ENCODE results near the gene GCM1.

The GCM1 gene, protein sequence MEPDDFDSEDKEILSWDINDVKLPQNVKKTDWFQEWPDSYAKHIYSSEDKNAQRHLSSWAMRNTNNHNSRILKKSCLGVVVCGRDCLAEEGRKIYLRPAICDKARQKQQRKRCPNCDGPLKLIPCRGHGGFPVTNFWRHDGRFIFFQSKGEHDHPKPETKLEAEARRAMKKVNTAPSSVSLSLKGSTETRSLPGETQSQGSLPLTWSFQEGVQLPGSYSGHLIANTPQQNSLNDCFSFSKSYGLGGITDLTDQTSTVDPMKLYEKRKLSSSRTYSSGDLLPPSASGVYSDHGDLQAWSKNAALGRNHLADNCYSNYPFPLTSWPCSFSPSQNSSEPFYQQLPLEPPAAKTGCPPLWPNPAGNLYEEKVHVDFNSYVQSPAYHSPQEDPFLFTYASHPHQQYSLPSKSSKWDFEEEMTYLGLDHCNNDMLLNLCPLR

DNA sequence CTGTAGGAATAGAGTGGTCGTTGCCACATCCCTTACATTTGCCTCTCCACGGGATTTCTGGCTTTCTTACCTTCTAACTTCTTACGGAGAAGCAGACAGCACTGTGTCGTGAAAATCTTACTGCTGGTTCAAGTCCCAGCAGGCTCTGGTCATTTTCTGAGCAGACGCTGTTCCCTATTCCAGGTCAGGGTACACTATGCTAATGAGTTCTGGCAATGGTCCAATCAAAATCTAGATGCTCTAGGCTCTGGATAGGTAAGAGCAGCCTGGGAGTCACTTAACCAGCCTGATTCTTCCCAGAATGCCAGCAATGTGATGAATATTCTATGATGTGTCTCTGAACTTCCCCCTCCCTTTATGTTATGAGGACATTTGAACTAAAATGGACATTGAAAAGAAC is at the start of gene GCM1:
Gene GCM1, minus strand, starts transcription at position 158 of the 400 bp plus-strand sequence. CDS start 3,209 bp downstream, outside the sequence.
- Histone ChIP-seq H3K79me2 (ENCODE audit: insufficient read depth, low read length) (no peaks in the 10 kb centered on the region), H3K27me3 (ENCODE audit: insufficient read depth, low read length, poor library complexity) (no peaks in the 10 kb centered on the region), H3K9ac (ENCODE audit: low read depth, low read length) (no peak within 1 kb of the TSS), H3K27ac (ENCODE audit: low read length) (no peak within 1 kb of the TSS), H2AFZ (ENCODE audit: low read depth, low read length) (no peak within 1 kb of the TSS), H3K4me3 (ENCODE audit: low read depth in 1 of 2, low read length in 2 of 2) (no peak within 1 kb of the TSS), H3K9me3 (ENCODE audit: insufficient read depth, low read length, severe bottlenecking) (no peaks in the 10 kb centered on the region), H3K4me2 (ENCODE audit: insufficient read depth, low read length) (no peak within 1 kb of the TSS), H3K4me1 (ENCODE audit: insufficient read depth, low read length) (no peaks in the 10 kb centered on the region), H4K20me1 (ENCODE audit: insufficient read depth, low read length) (no peaks in the 10 kb centered on the region), H3K36me3 (ENCODE audit: insufficient read depth, low read length) (no peaks in the 10 kb centered on the region)
- no peak for TF ChIP-seq EZH2 (IDR thresholded peaks at IDR 0.05; ENCODE audit: borderline replicate concordance, low read depth, low read length, severe bottlenecking)
- TF ChIP-seq, protein P1, sequence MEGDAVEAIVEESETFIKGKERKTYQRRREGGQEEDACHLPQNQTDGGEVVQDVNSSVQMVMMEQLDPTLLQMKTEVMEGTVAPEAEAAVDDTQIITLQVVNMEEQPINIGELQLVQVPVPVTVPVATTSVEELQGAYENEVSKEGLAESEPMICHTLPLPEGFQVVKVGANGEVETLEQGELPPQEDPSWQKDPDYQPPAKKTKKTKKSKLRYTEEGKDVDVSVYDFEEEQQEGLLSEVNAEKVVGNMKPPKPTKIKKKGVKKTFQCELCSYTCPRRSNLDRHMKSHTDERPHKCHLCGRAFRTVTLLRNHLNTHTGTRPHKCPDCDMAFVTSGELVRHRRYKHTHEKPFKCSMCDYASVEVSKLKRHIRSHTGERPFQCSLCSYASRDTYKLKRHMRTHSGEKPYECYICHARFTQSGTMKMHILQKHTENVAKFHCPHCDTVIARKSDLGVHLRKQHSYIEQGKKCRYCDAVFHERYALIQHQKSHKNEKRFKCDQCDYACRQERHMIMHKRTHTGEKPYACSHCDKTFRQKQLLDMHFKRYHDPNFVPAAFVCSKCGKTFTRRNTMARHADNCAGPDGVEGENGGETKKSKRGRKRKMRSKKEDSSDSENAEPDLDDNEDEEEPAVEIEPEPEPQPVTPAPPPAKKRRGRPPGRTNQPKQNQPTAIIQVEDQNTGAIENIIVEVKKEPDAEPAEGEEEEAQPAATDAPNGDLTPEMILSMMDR (IDR thresholded peaks at IDR 0.05; ENCODE audit: borderline replicate concordance, extremely low read depth, low read length, poor library complexity, severe bottlenecking): no peak
- ATAC-seq (ENCODE audit: insufficient read depth, low read depth): no peak
- DNase-seq: no peak

DNA sequence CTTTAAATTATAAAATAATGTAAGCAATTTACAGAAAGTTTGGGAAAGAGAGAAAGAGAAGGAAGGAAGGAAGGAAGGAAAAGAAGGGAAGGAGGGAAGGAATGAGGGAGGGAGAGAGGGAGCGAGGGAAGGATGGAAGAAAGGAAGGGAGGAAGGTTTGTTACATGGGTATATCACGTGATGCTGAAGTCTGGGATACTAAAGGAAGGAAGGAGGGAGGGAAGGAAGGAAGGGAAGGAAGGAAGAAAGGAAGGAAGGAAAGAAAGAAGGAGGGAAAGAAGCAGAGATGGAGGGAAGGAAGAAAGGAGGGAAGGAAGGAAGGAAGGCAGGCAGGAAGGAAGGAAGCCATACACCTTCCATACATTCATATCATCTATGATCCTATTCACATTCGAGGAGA is 48.9 kb upstream of the GCM1 start:
- no peak overlapping the region for H3K4me2 ChIP-seq (ENCODE audit: insufficient read depth, low read length)
- H3K27me3 ChIP-seq (ENCODE audit: insufficient read depth, low read length, poor library complexity): no peaks in the 10 kb centered on the region
- no peak overlapping the region for H3K4me3 ChIP-seq (ENCODE audit: low read depth in 1 of 2, low read length in 2 of 2)
- TF ChIP-seq EZH2 (IDR thresholded peaks at IDR 0.05; ENCODE audit: borderline replicate concordance, low read depth, low read length, severe bottlenecking): no peak
- no peaks in the 10 kb centered on the region for H3K9me3 ChIP-seq (ENCODE audit: insufficient read depth, low read length, severe bottlenecking)
- DNase-seq: no peak
- no peaks in the 10 kb centered on the region for H3K36me3 ChIP-seq (ENCODE audit: insufficient read depth, low read length)
- H3K9ac ChIP-seq (ENCODE audit: low read depth, low read length): no peak overlapping the region
- H4K20me1 ChIP-seq (ENCODE audit: insufficient read depth, low read length): no peaks in the 10 kb centered on the region
- H2AFZ ChIP-seq (ENCODE audit: low read depth, low read length): no peak overlapping the region
- no peaks in the 10 kb centered on the region for H3K79me2 ChIP-seq (ENCODE audit: insufficient read depth, low read length)
- no peaks in the 10 kb centered on the region for H3K4me1 ChIP-seq (ENCODE audit: insufficient read depth, low read length)
- H3K27ac ChIP-seq (ENCODE audit: low read length): no peak overlapping the region
- ATAC-seq (ENCODE audit: insufficient read depth, low read depth): no peak

DNA sequence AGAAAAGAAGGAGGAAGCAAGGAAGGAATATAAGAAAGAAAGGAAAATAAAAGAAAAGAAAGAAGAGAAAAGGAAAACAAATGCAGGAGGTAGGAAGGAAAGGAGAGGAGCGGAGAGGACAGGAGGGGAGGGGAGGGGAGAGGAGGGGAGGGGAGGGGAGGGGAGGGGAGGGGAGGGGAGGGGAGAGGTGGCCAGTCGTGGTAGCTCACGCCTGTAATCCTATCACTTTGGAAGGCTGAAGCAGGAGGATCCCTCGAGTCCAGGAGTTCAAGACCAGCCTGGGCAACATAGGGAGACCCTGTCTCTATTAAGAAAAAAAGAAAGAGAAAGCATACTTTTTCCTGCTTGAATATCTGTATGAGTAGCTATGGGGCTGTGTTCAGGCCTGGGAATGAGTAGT is 46.4 kb upstream of the GCM1 start:
- no peak overlapping the region for H3K9ac ChIP-seq (ENCODE audit: low read depth, low read length)
- H3K9me3 ChIP-seq (ENCODE audit: insufficient read depth, low read length, severe bottlenecking): no peaks in the 10 kb centered on the region
- H2AFZ ChIP-seq (ENCODE audit: low read depth, low read length): no peak overlapping the region
- no peaks in the 10 kb centered on the region for H3K27me3 ChIP-seq (ENCODE audit: insufficient read depth, low read length, poor library complexity)
- ATAC-seq (ENCODE audit: insufficient read depth, low read depth): no peak
- H3K27ac ChIP-seq (ENCODE audit: low read length): no peak overlapping the region
- TF ChIP-seq, protein P1 (IDR thresholded peaks at IDR 0.05; ENCODE audit: borderline replicate concordance, extremely low read depth, low read length, poor library complexity, severe bottlenecking): no peak
- no peak for TF ChIP-seq EZH2 (IDR thresholded peaks at IDR 0.05; ENCODE audit: borderline replicate concordance, low read depth, low read length, severe bottlenecking)
- no peaks in the 10 kb centered on the region for H4K20me1 ChIP-seq (ENCODE audit: insufficient read depth, low read length)
- H3K36me3 ChIP-seq (ENCODE audit: insufficient read depth, low read length): no peaks in the 10 kb centered on the region
- peaks cover 2% of the 10 kb centered on the region; the same call in 1 of the 2 replicates for H3K4me1 ChIP-seq (ENCODE audit: insufficient read depth, low read length)
- no peak overlapping the region for H3K4me2 ChIP-seq (ENCODE audit: insufficient read depth, low read length)
- DNase-seq: no peak
- H3K79me2 ChIP-seq (ENCODE audit: insufficient read depth, low read length): no peaks in the 10 kb centered on the region
- H3K4me3 ChIP-seq (ENCODE audit: low read depth in 1 of 2, low read length in 2 of 2): no peak overlapping the region

DNA sequence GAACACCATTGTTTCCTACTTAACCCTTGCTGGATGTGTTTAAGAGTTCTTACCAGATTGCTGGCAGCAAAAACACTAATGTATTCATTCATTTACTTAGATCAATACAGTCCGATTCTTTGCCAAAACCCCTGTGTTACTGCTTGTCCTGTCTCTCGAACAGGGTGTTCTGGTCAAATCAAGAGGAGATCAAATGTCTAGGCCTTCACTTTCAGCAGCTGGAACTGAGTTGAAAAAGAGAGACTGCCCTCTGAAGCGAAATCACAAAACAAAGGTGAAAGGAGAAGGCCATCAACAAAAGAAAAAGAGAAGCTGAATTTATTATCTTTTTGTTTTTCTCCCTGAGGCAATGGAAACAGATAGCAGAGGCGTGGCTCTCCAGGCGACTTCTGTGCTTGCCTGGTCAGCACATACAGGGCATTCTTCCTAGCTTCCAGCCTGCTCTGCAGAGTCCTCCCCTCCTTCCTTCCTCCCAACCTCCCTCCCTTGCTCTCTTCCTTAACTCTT is 44.1 kb upstream of the GCM1 start:
- Histone ChIP-seq H3K27me3 (ENCODE audit: insufficient read depth, low read length, poor library complexity) (no peaks in the 10 kb centered on the region), H3K9me3 (ENCODE audit: insufficient read depth, low read length, severe bottlenecking) (no peaks in the 10 kb centered on the region), H3K36me3 (ENCODE audit: insufficient read depth, low read length) (no peaks in the 10 kb centered on the region), H3K9ac (ENCODE audit: low read depth, low read length) (no peak overlapping the region), H3K4me1 (ENCODE audit: insufficient read depth, low read length) (peaks cover 15% of the 10 kb centered on the region), H2AFZ (ENCODE audit: low read depth, low read length) (no peak overlapping the region), H3K4me2 (ENCODE audit: insufficient read depth, low read length) (no peak overlapping the region), H3K79me2 (ENCODE audit: insufficient read depth, low read length) (no peaks in the 10 kb centered on the region), H3K4me3 (ENCODE audit: low read depth in 1 of 2, low read length in 2 of 2) (no peak overlapping the region), H3K27ac (ENCODE audit: low read length) (no peak overlapping the region), H4K20me1 (ENCODE audit: insufficient read depth, low read length) (no peaks in the 10 kb centered on the region)
- ATAC-seq (ENCODE audit: insufficient read depth, low read depth) (no peak), DNase-seq (no peak)
- TF ChIP-seq EZH2 (IDR thresholded peaks at IDR 0.05; ENCODE audit: borderline replicate concordance, low read depth, low read length, severe bottlenecking): no peak
- TF ChIP-seq, protein P1 (IDR thresholded peaks at IDR 0.05; ENCODE audit: borderline replicate concordance, extremely low read depth, low read length, poor library complexity, severe bottlenecking): no peak

All from DND-41 (cell line).